GM12891 (cell line): ENCODE data around the gene PPP2R2B.

Experiments used
- POLR2A ChIP-seq: IDR thresholded peaks from 2 replicates; pipeline ENCODE4 v1.6.1; 2011; ENCODE audit warnings: low read depth, low read length, control low read depth
- TAF1 ChIP-seq: IDR thresholded peaks from 2 replicates; pipeline ENCODE4 v1.6.1; 2011; ENCODE audit warnings: low read depth, low read length, control low read depth

DNA sequence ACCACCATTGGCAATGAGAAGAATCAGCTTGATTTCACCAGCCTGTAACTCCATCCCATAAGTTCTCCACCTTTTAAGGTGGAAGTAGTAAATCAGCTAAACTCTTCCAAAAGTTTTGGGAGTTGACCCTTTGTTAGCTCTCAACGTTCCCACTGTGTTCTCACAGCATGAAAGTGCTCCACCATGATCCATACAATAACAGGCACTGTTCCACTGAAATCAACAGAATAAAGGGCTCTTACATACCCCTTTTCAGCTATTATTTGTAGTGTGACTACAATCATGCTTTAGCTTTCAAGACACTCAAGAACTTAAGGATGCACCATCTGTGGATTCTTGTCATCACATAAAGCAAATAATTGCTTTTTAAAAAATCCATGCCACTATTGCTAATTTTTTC is 81.6 kb downstream of the PPP2R2B start:
- no peak for TF ChIP-seq POLR2A
- TF ChIP-seq TAF1 = no peak
